ENCODE results near the gene LRFN3. TPM values are rescaled to one million over a fixed set of nuclear protein-coding genes. Genes with fewer than 3 reads are reported as not detected.
"Not testable (repeated sequence)": the region's sequence is repeated elsewhere in the genome, so short reads cannot be mapped to it uniquely, and the experiment has no call there.

LRFN3 gene
- total RNA-seq, 3 donors from 2014 or later: 14.1 to 15.3 (median 14.4) TPM

- peak within 1 kb of the TSS; percentile 94 for H3K4me3 Mint-ChIP-seq
- peaks cover 8% of the 10 kb centered on the region for H3K36me3 Mint-ChIP-seq (ENCODE audit: insufficient read depth)
- H3K27me3 Mint-ChIP-seq (ENCODE audit: low read depth): no peaks in the 10 kb centered on the region
- DNase-seq (no peak), ATAC-seq (no peak)
- no peaks in the 10 kb centered on the region for H3K9me3 Mint-ChIP-seq
- H3K4me1 Mint-ChIP-seq (ENCODE audit: low read depth): peaks cover 58% of the 10 kb centered on the region
These were observed 34.1 kb upstream of the LRFN3 start, which contains the start of gene HCST for GRCh38 chr19:35901854-35902661. Gene HCST, plus strand, starts transcription at chr19:35902529. Its CDS starts 65 bp downstream, at chr19:35902594.

- no peak for DNase-seq
- Mint-ChIP-seq H3K4me3 (peak overlapping the region; percentile 94), H3K36me3 (ENCODE audit: insufficient read depth) (peaks cover 4% of the 10 kb centered on the region), H3K27me3 (ENCODE audit: low read depth) (no peaks in the 10 kb centered on the region), H3K4me1 (ENCODE audit: low read depth) (peaks cover 51% of the 10 kb centered on the region), H3K9me3 (no peaks in the 10 kb centered on the region)
- ATAC-seq: no peak
These were observed 33.2 kb upstream of the LRFN3 start for GRCh38 chr19:35902870-35903475.

- peak; percentile 42 to 43 for ATAC-seq
- Mint-ChIP-seq H3K36me3 (ENCODE audit: insufficient read depth) (peaks cover 3% of the 10 kb centered on the region), H3K4me1 (ENCODE audit: low read depth) (peaks cover 50% of the 10 kb centered on the region), H3K27me3 (ENCODE audit: low read depth) (no peaks in the 10 kb centered on the region), H3K4me3 (peak overlapping the region; percentile 94), H3K9me3 (no peaks in the 10 kb centered on the region)
- peak; percentile 90 for DNase-seq
These were observed 32.5 kb upstream of the LRFN3 start for GRCh38 chr19:35903550-35904179.

- no peak for ATAC-seq
- DNase-seq: no peak
- H3K27me3 Mint-ChIP-seq (ENCODE audit: low read depth): no peaks in the 10 kb centered on the region
- H3K4me1 Mint-ChIP-seq (ENCODE audit: low read depth): peaks cover 52% of the 10 kb centered on the region
- H3K9me3 Mint-ChIP-seq: no peaks in the 10 kb centered on the region
- H3K4me3 Mint-ChIP-seq: peak overlapping the region; percentile 94
- no peaks in the 10 kb centered on the region for H3K36me3 Mint-ChIP-seq (ENCODE audit: insufficient read depth)
These were observed 31.7 kb upstream of the LRFN3 start for GRCh38 chr19:35904311-35905068.

DNA sequence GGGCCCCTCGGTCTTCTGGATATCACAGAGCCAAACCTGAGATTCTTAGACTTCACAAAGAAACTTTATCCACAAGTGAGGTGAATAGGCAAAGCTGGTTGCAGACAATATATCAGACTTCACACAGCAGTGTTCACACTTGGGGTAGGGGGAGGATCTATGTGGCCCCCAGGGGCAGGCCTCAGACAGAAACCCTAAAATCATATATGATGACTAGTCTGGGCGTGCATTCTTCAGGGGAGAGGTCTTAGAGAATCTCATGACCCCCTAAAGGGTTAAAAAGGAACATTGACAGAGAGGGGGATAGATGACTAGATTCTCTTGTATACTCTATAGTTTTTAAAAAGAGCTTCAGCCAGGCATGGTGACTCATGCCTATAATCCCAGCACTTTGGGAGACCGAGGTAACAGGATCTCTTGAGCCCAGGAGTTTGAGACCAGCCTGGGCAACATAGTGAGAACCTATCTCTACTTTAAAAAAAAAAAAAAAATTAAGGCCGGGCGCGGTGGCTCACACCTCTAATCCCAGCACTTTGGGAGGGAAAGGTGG, 30.9 kb upstream of the LRFN3 start:
- Mint-ChIP-seq H3K4me1 (ENCODE audit: low read depth) (peaks cover 52% of the 10 kb centered on the region), H3K36me3 (ENCODE audit: insufficient read depth) (no peaks in the 10 kb centered on the region), H3K9me3 (no peaks in the 10 kb centered on the region), H3K4me3 (no peak overlapping the region), H3K27me3 (ENCODE audit: low read depth) (no peaks in the 10 kb centered on the region)
- ATAC-seq (no peak), DNase-seq (no peak)

DNA sequence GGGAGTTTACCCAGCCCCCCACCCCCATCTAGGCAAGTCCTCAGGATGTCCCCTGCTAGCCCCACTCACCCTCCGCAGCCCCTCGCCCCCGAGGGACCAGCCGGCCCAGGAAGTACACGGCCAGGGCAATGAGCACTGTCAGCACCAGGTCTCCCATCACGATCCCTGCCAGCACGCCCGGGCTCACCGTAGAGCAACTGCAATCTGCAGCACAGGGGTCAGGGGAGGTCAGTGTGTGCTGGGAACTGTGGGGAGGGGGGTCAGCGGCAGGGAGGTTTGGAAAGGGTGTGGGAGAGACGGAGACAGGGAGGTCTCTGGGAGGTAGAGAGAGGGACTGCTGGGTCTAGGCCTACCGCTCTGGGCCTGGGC, 28.8 kb upstream of the LRFN3 start:
- ATAC-seq (no peak), DNase-seq (no peak)
- H3K4me1 Mint-ChIP-seq (ENCODE audit: low read depth): peaks cover 43% of the 10 kb centered on the region
- no peaks in the 10 kb centered on the region for H3K9me3 Mint-ChIP-seq
- H3K27me3 Mint-ChIP-seq (ENCODE audit: low read depth): no peaks in the 10 kb centered on the region
- peak overlapping the region; percentile 57 for H3K4me3 Mint-ChIP-seq
- no peaks in the 10 kb centered on the region for H3K36me3 Mint-ChIP-seq (ENCODE audit: insufficient read depth)

GRCh38 chr19:35908010-35908441, 28.1 kb upstream of the LRFN3 start, which contains the start of gene TYROBP:
Gene TYROBP, minus strand, starts transcription at chr19:35908295. Its CDS starts 67 bp downstream, at chr19:35908228.
- H3K36me3 Mint-ChIP-seq (ENCODE audit: insufficient read depth): no peaks in the 10 kb centered on the region
- H3K4me3 Mint-ChIP-seq: peak within 1 kb of the TSS; percentile 57
- no peaks in the 10 kb centered on the region for H3K9me3 Mint-ChIP-seq
- no peak for DNase-seq
- H3K4me1 Mint-ChIP-seq (ENCODE audit: low read depth): peaks cover 36% of the 10 kb centered on the region
- no peak for ATAC-seq
- H3K27me3 Mint-ChIP-seq (ENCODE audit: low read depth): no peaks in the 10 kb centered on the region

GRCh38 chr19:35908973-35909683, 27.0 kb upstream of the LRFN3 start:
- Mint-ChIP-seq H3K9me3 (no peaks in the 10 kb centered on the region), H3K27me3 (ENCODE audit: low read depth) (no peaks in the 10 kb centered on the region), H3K4me3 (peak overlapping the region; percentile 5), H3K36me3 (ENCODE audit: insufficient read depth) (no peaks in the 10 kb centered on the region), H3K4me1 (ENCODE audit: low read depth) (peaks cover 32% of the 10 kb centered on the region)
- ATAC-seq (no peak), DNase-seq (no peak)

DNA sequence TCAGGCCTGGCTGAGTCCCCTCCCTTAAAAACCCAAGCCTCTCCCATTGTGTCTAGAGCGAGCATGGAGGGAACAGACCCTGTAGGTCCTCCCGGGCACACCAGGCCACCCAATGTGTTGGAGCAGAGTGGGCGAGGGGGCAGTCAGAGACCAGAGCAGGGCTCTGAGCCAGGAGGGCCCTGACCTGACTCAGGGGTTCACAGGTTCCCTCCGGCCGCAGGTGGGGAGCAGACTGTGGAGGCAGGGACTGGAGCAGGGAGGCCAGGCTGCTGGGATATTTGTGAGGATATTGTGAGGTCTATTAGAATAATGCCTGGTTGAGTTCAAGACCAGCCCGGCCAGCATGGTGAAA, 26.5 kb upstream of the LRFN3 start:
- ATAC-seq (no peak), DNase-seq (no peak)
- no peaks in the 10 kb centered on the region for H3K27me3 Mint-ChIP-seq (ENCODE audit: low read depth)
- H3K9me3 Mint-ChIP-seq: no peaks in the 10 kb centered on the region
- H3K4me3 Mint-ChIP-seq: no peak overlapping the region
- peaks cover 27% of the 10 kb centered on the region for H3K4me1 Mint-ChIP-seq (ENCODE audit: low read depth)
- no peaks in the 10 kb centered on the region for H3K36me3 Mint-ChIP-seq (ENCODE audit: insufficient read depth)

DNA sequence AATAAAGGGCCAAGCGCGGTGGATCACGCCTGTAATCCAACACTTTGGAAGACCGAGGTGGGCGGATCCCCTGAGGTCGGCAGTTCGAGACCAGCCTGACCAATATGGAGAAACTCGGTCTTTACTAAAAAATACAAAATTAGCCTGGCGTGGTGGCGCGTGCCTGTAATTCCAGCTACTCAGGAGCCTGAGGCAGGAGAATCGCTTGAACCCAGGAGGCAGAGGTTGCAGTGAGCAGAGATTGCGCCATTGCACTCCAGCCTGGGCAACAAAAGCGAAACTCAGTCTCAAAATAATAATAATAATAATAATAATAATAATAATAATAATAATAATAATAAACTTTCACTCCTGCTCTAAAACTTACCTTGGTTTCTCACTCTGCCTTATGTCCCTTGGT, 25.8 kb upstream of the LRFN3 start:
- H3K9me3 Mint-ChIP-seq; ATAC-seq; H3K36me3 Mint-ChIP-seq (ENCODE audit: insufficient read depth); H3K27me3 Mint-ChIP-seq (ENCODE audit: low read depth); H3K4me3 Mint-ChIP-seq; DNase-seq: not testable (repeated sequence)
- peaks cover 21% of the 10 kb centered on the region for H3K4me1 Mint-ChIP-seq (ENCODE audit: low read depth)

DNA sequence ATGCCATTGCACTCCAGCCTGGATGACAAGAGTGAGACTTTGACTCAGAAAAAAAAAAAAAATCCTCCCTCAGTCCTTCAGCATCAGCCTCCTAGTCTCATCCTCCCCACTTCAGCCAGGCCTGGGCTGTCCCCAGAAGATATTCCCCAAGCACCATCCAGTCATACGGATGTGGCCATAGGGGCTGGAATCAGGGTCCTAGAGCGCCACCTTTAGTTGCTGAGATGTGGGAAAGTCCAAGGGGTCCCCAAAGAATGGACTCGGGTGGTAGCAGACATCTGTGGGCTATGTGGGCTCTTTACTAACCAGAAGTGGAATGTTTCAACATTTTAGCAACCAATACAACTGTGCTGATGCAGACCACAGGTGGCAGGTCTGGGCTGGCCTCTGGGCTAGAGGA, 25.0 kb upstream of the LRFN3 start:
- Mint-ChIP-seq H3K36me3 (ENCODE audit: insufficient read depth) (no peaks in the 10 kb centered on the region), H3K9me3 (no peaks in the 10 kb centered on the region)

DNA sequence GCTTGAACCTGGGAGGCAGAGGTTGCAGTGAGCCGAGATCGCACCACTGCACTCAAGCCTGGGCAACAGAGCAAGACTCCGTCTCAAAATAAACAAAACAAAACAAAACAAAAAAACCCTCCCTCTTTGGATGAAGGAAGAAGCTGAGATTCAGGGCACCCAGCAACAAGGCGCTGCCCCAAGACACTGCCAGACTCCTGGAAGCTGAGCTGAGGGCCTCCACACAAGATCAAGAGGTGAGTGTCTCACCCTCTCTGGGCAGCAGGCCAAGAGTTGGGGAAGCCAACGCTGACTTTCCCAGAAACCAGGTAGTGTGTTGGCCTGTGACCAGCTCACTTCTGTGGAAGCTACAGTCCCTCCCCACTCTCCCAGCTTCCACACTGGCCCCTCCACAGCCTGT, 24.4 kb upstream of the LRFN3 start:
- H3K27me3 Mint-ChIP-seq (ENCODE audit: low read depth): no peaks in the 10 kb centered on the region
- no peaks in the 10 kb centered on the region for H3K9me3 Mint-ChIP-seq
- ATAC-seq (no peak), DNase-seq (no peak)
- peaks cover 21% of the 10 kb centered on the region for H3K4me1 Mint-ChIP-seq (ENCODE audit: low read depth)
- no peaks in the 10 kb centered on the region for H3K36me3 Mint-ChIP-seq (ENCODE audit: insufficient read depth)
- H3K4me3 Mint-ChIP-seq: no peak overlapping the region

More for the DNA sequence above, 25.0 kb upstream of the LRFN3 start:
- no peaks in the 10 kb centered on the region for H3K27me3 Mint-ChIP-seq (ENCODE audit: low read depth)
- no peak for DNase-seq
- H3K4me3 Mint-ChIP-seq: no peak overlapping the region
- H3K4me1 Mint-ChIP-seq (ENCODE audit: low read depth): peaks cover 21% of the 10 kb centered on the region
- no peak for ATAC-seq

- ATAC-seq (no peak), DNase-seq (no peak)
- Mint-ChIP-seq H3K4me1 (ENCODE audit: low read depth) (peaks cover 18% of the 10 kb centered on the region), H3K9me3 (no peaks in the 10 kb centered on the region), H3K4me3 (no peak overlapping the region), H3K27me3 (ENCODE audit: low read depth) (no peaks in the 10 kb centered on the region), H3K36me3 (ENCODE audit: insufficient read depth) (no peaks in the 10 kb centered on the region)
These were observed 22.6 kb upstream of the LRFN3 start for GRCh38 chr19:35913589-35913988.

Measured in activated T-cell treated with anti-CD3 and anti-CD28 coated beads, Interleukin-2, amount 50 U/mL, for 4 hours (primary cell).